HepG2 (cell line): ENCODE results near the gene EZH1.

Source experiments
- POLR2AphosphoS5 ChIP-seq: IDR thresholded peaks from 2 replicates; pipeline ENCODE4 v1.6.1; 2012; ENCODE audit warnings: low read depth, low read length
- ZNF20 ChIP-seq: sonication (generic); formaldehyde crosslinking; IDR thresholded peaks from 2 replicates; pipeline ENCODE4 v1.4.0; 2020; ENCODE audit warnings: mild to moderate bottlenecking, moderate library complexity, missing genetic modification reagents
- ZNF253 ChIP-seq: sonication (generic); formaldehyde crosslinking; IDR thresholded peaks from 2 replicates; pipeline ENCODE4 v1.8.0; 2022; ENCODE audit warnings: mild to moderate bottlenecking, missing genetic modification reagents, borderline replicate concordance
- ZNF639 ChIP-seq: conservative IDR thresholded peaks from 2 replicates; pipeline ENCODE4 v1.6.1; 2018; ENCODE audit warnings: missing genetic modification reagents

GRCh38 chr17:42772945-42773289 lies 28.1 kb upstream of the EZH1 start:
- TF ChIP-seq POLR2AphosphoS5 = no peak
- TF ChIP-seq ZNF20 = no peak
- TF ChIP-seq ZNF253 (CRISPR knock-in tag) = no peak
- no peak for TF ChIP-seq ZNF639
